K562 (cell line): ENCODE measurements around the gene ARHGAP9. TPM values are rescaled to one million over a fixed set of nuclear protein-coding genes. Genes with fewer than 3 reads are reported as not detected.

Experiments used
- ATAC-seq: fragments of 200-7000 bp; cut with Tn5 transposase; 3 replicates; pipeline ENCODE4 v1.9.1; 2020; ENCODE audit warnings: moderate library complexity
- BruUV-seq: library from RNA; stranded (reverse); fragments of 400-500 nt; replicated peaks from 2 replicates; lab custom pipeline; 2021; lab: Mats Ljungman, UMichigan
- CTCF ChIA-PET: fragments of 300-600 bp; formaldehyde crosslinking; extraction: SDS; loops from one replicate; lab custom pipeline; 2021; ENCODE audit warnings: low intra/inter-chr PET ratio; lab: Yijun Ruan, JAX
- POLR2A ChIA-PET: fragments of 300-600, 350-650 bp; sonication (Branson Sonifier 250); formaldehyde crosslinking; extraction: SDS; loops from one replicate; lab custom pipeline; 2021; ENCODE audit warnings: antibody characterized with exemption, inconsistent platforms; lab: Yijun Ruan, JAX
- DNase-seq, 4 experiments: peaks; one replicate each; pipeline versions ENCODE4 v3.0.0 to v3.0.0-alpha.2; 2011 to 2018; ENCODE audit warnings: low spot score in 3 of 4, mixed read lengths in 3 of 4; ENCODE audit errors: extremely low read depth in 1 of 4
- FAIRE-seq: peaks from 2 replicates; lab custom pipeline; 2011; peaks lifted over from hg19 to GRCh38; lab: Jason Lieb, UNC
- H2AFZ ChIP-seq: 2 replicates; pipeline ENCODE4 v1.6.0; 2011; ENCODE audit warnings: low read depth, low read length, control low read depth, inconsistent platforms
- H3K27ac ChIP-seq: fragments of 200-600 bp; 3 replicates; pipeline ENCODE4 v1.8.0; 2011; ENCODE audit warnings: low read depth, mild to moderate bottlenecking, control low read depth, inconsistent platforms, low read length, moderate library complexity, mixed read lengths; ENCODE audit errors: extremely low read depth
- H3K27me3 ChIP-seq, 2 experiments: fragments of 300-600 bp in 1 of 2; 2 replicates in 1 of 2; 3 replicates in 1 of 2; pipeline versions ENCODE4 v1.6.0 to v1.8.0; 2011; ENCODE audit warnings: inconsistent platforms in 2 of 2, low read length in 2 of 2, mild to moderate bottlenecking in 1 of 2, mixed read lengths in 1 of 2, moderate library complexity in 1 of 2; ENCODE audit not compliant: control insufficient read depth in 2 of 2, insufficient read depth in 2 of 2
- H3K36me3 ChIP-seq: fragments of 300-600 bp; 3 replicates; pipeline ENCODE4 v1.8.0; 2011; ENCODE audit warnings: mild to moderate bottlenecking, low read length, inconsistent platforms; ENCODE audit not compliant: control insufficient read depth, insufficient read depth
- H3K4me1 ChIP-seq, 2 experiments: fragments of 200-600 bp in 1 of 2; replicated peaks in 1 of 2; 2 replicates in 1 of 2; 3 replicates in 1 of 2; pipeline versions ENCODE4 v1.5.1 to v1.8.0; 2011; ENCODE audit warnings: inconsistent platforms in 2 of 2, low read length in 2 of 2, mild to moderate bottlenecking in 1 of 2, mixed read lengths in 1 of 2, moderate library complexity in 1 of 2; ENCODE audit not compliant: control insufficient read depth in 2 of 2, insufficient read depth in 2 of 2
- H3K4me2 ChIP-seq: 2 replicates; pipeline ENCODE4 v1.6.1; 2011; ENCODE audit warnings: low read length, control low read depth, inconsistent platforms, mixed read lengths; ENCODE audit not compliant: insufficient read depth
- H3K4me3 ChIP-seq: fragments of 200-600 bp; sonication (generic), shearing (Covaris generic); 2 replicates; pipeline ENCODE4 v1.5.1; 2016; ENCODE audit warnings: control low read depth, inconsistent platforms
- H3K79me2 ChIP-seq: fragments of 200-600 bp; 3 replicates; pipeline ENCODE4 v1.8.0; 2011; ENCODE audit warnings: low read length, inconsistent platforms; ENCODE audit not compliant: control insufficient read depth, insufficient read depth
- H3K9ac ChIP-seq, 2 experiments: 2 replicates each; pipeline versions ENCODE4 v1.6.0 to v1.6.1; 2011; ENCODE audit warnings: low read depth in 2 of 2, low read length in 2 of 2, control low read depth in 1 of 2, inconsistent platforms in 1 of 2, mild to moderate bottlenecking in 1 of 2, mixed read lengths in 1 of 2; ENCODE audit not compliant: insufficient read depth in 1 of 2
- H3K9me1 ChIP-seq: one replicate; pipeline ENCODE4 v1.6.0; 2011; ENCODE audit warnings: inconsistent platforms, mild to moderate bottlenecking, low read length, moderate library complexity; ENCODE audit not compliant: control insufficient read depth, insufficient read depth
- H3K9me3 ChIP-seq: replicated peaks from 2 replicates; pipeline ENCODE4 v1.5.1; 2011; ENCODE audit warnings: low read depth, low read length, inconsistent platforms; ENCODE audit not compliant: control insufficient read depth, insufficient read depth
- H4K20me1 ChIP-seq: replicated peaks from 2 replicates; pipeline ENCODE4 v1.6.1; 2011; ENCODE audit warnings: low read length, inconsistent platforms, mixed read lengths; ENCODE audit not compliant: control insufficient read depth, insufficient read depth
- FOXA3 ChIP-seq, 2 experiments: fragments of 450-650 bp in 1 of 2; sonication (generic) in 1 of 2; formaldehyde crosslinking; IDR thresholded peaks in 1 of 2; conservative IDR thresholded peaks in 1 of 2; 2 replicates each; pipeline versions ENCODE4 v1.4.0 to v1.8.0; 2020 to 2022; ENCODE audit warnings: mild to moderate bottlenecking in 2 of 2, missing genetic modification reagents in 1 of 2
- GATAD2A ChIP-seq: fragments of 450-650 bp; IDR thresholded peaks from 2 replicates; pipeline ENCODE4 v1.6.1; 2017
- NR3C1 ChIP-seq: sonication (generic); formaldehyde crosslinking; IDR thresholded peaks from 2 replicates; pipeline ENCODE4 v1.8.1; 2022; ENCODE audit warnings: missing genetic modification reagents
- POLR2B ChIP-seq: fragments of 450-650 bp; IDR thresholded peaks from 2 replicates; pipeline ENCODE4 v1.6.1; 2018; ENCODE audit warnings: low read depth; ENCODE audit not compliant: partially characterized antibody
- RAD21 ChIP-seq, 2 experiments: fragments of 250-450 bp in 1 of 2; fragments of 450-650 bp in 1 of 2; sonication (Bioruptor Pico) in 1 of 2; formaldehyde crosslinking in 1 of 2; IDR thresholded peaks in 1 of 2; conservative IDR thresholded peaks in 1 of 2; 2 replicates each; pipeline versions ENCODE4 v1.4.0 to v1.8.0; 2020 to 2022; ENCODE audit warnings: mild to moderate bottlenecking in 2 of 2, moderate library complexity in 1 of 2
- RBFOX2 ChIP-seq: fragments of 200-400 bp; formaldehyde crosslinking; IDR thresholded peaks from 2 replicates; pipeline ENCODE4 v1.6.1; 2017; ENCODE audit warnings: low read depth, mild to moderate bottlenecking, low read length, moderate library complexity
- SREBF1 ChIP-seq: fragments of 150-350 bp; IDR thresholded peaks from 2 replicates; pipeline ENCODE4 v1.6.1; 2014; ENCODE audit warnings: antibody characterized with exemption, low read depth, low read length, borderline replicate concordance
- TBL1XR1 ChIP-seq, 2 experiments: IDR thresholded peaks; 2 replicates each; pipeline ENCODE4 v1.6.1; 2012; ENCODE audit warnings: improper control_type of control experiment in 2 of 2, low read length in 2 of 2, mild to moderate bottlenecking in 1 of 2
- ZBTB33 ChIP-seq: sonication (generic); formaldehyde crosslinking; IDR thresholded peaks from 2 replicates; pipeline ENCODE4 v1.8.1; 2023; ENCODE audit warnings: mild to moderate bottlenecking, missing genetic modification reagents
- ZNF512 ChIP-seq: IDR thresholded peaks from 2 replicates; pipeline ENCODE4 v1.6.1; 2016; ENCODE audit warnings: missing genetic modification characterization, missing compliant biosample characterization
- ZNF551 ChIP-seq: fragments of 250-450 bp; sonication (Bioruptor Pico); IDR thresholded peaks from 2 replicates; pipeline ENCODE4 v1.5.0; 2021; ENCODE audit warnings: mild to moderate bottlenecking, moderate library complexity
- WGBS: fragments of 100-300 bp; shearing (Covaris generic); methylation state at CpG from one replicate; pipeline ENCODE4 v1.1.6; 2016; ENCODE audit warnings: low coverage, mixed read lengths; ENCODE audit not compliant: insufficient coverage; ENCODE audit errors: missing lambda C conversion rate; 5-methylcytosine and 5-hydroxymethylcytosine counted together
- in situ Hi-C: fragments of 300-500 bp; cut with MboI; formaldehyde crosslinking; loops from 4 replicates; pipeline ENCODE4 v1.15.0; 2018; ENCODE audit warnings: inconsistent platforms, mixed read lengths
- intact Hi-C: fragments of 100-400 bp; cut with micrococcal nuclease; formaldehyde crosslinking; loops from 2 replicates; pipeline ENCODE4 v1.14.2; 2022
- polyA plus RNA-seq, 8 experiments: library from polyadenylated mRNA; depleted of rRNA in 4 of 8; stranded (reverse) in 5 of 8; unstranded in 3 of 8; fragments of >200 nt; fragmentation: Nextera tagmentation in 2 of 8; fragmentation: Illumina TruSeq in 1 of 8; extraction: Ambion mirVana in 2 of 8; extraction: Trizol in 1 of 8; gene quantifications; 2 replicates each; pipeline versions ENCODE4 v1.2.1 to v1.2.3, GENCODE V29; 2011 to 2014; ENCODE audit warnings: inconsistent platforms in 1 of 8, missing spikeins in 1 of 8
- total RNA-seq, 7 experiments: library from RNA; depleted of rRNA in 6 of 7; stranded (reverse); fragments of >200 nt in 6 of 7; fragmentation: Illumina TruSeq in 2 of 7; extraction: Trizol in 2 of 7; gene quantifications; 2 replicates each; pipeline versions ENCODE4 v1.2.1 to v1.2.3, GENCODE V29; 2011 to 2021; ENCODE audit warnings: low replicate concordance in 1 of 7

ARHGAP9 gene
- total and polyA plus RNA-seq, 9 of the 15 experiments (the other 6 are each of a cell fraction or from before 2014, with no cell fraction given): 1.5 to 10.2 (median 5.1) TPM

- peak; percentile 52 for TF ChIP-seq RBFOX2
- TF ChIP-seq ZBTB33 (CRISPR knock-in tag): peak; percentile 85
- TF ChIP-seq FOXA3 (CRISPR knock-in tag; conservative IDR thresholded peaks at IDR 0.05 in 1 of 2, IDR thresholded peaks at IDR 0.05 in 1 of 2): peak in 1 of 2 experiments; percentile 59; a peak in 1 of 4 replicates
- no peak for TF ChIP-seq TBL1XR1 (IDR thresholded peaks at IDR 0.05; ENCODE audit: low read length in 2 of 2)
Observed at GRCh38 chr12:57498132-57498502, 18.5 kb upstream of the ARHGAP9 start (continued).

- FAIRE-seq (no peak), ATAC-seq (peak; percentile 23), DNase-seq (no peak)
- Histone ChIP-seq H4K20me1 (0 out of 2 replicates have a peak, but pooled peaks cover 6% of the 10 kb centered on the region), H3K9me3 (0 out of 2 replicates have a peak, but pooled peaks cover 3% of the 10 kb centered on the region), H3K9ac (no peak overlapping the region), H3K4me1 (no peaks in the 10 kb centered on the region), H3K27ac (no peak overlapping the region), H3K4me2 (no peak overlapping the region), H3K4me3 (no peak overlapping the region), H3K79me2 (peaks cover 9% of the 10 kb centered on the region; the same call in 1 of the 3 replicates), H3K9me1 (peaks cover 6% of the 10 kb centered on the region), H3K27me3 (no peaks in the 10 kb centered on the region), H3K36me3 (peaks cover 69% of the 10 kb centered on the region), H2AFZ (no peak overlapping the region)
- TSS peak; percentile 14 for BruUV-seq
- ChIA-PET CTCF (no interaction called here), POLR2A (interaction anchor here (0.6 to 1.8 kb wide), 12 partner anchors 8 to 271 kb away, joined by 3 to 9 read pairs (median 4); partner anchors contain the start of gene DDIT3)
- WGBS: 95% methylated on average over 12 of the region's 12 CpGs
- intact Hi-C loops (no loop called here), in situ Hi-C loops (no loop called here)
- TF ChIP-seq NR3C1 (CRISPR knock-in tag): no peak
- peak; percentile 59 for TF ChIP-seq RBFOX2
- peak; percentile 66 for TF ChIP-seq POLR2B
- no peak for TF ChIP-seq RAD21 (CRISPR knock-in tag; conservative IDR thresholded peaks at IDR 0.05 in 1 of 2, IDR thresholded peaks at IDR 0.05 in 1 of 2)
- no peak for TF ChIP-seq ZNF551 (CRISPR knock-in tag)
- TF ChIP-seq GATAD2A: no peak
- TF ChIP-seq ZNF512 (tag): no peak
- TF ChIP-seq SREBF1: no peak
Observed at GRCh38 chr12:57497223-57498131, 17.8 kb upstream of the ARHGAP9 start.
